ENCODE data around the gene SLC4A1AP.

The SLC4A1AP gene

DNA sequence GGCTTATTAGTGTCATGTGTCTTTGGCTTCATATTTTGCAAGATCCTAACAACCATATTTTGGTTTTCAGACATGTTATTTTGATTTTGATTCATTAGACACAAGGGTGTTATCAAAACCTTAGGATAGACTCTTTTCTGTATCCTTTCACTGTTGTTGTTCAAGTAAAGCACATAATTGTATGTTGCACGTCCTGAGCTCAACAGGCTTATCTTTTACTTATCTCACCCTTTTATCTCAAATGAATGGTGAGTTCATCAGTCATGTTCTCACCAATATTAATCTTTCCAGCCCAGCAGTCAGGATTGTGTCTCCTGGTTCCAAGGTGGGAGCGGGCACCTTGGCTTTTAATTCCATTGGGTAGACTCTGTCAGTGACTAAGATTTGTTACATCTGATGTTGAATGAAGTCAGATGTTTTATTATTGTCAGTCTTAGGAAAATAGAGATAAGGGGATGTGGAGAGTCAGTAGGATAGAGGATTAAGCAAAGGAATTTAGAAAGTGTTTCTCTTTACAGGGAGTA is 22.9 kb upstream of the SLC4A1AP start:
- no peak overlapping the region for H3K4me3 ChIP-seq (ENCODE audit: low read length)
- TF ChIP-seq, protein P1, sequence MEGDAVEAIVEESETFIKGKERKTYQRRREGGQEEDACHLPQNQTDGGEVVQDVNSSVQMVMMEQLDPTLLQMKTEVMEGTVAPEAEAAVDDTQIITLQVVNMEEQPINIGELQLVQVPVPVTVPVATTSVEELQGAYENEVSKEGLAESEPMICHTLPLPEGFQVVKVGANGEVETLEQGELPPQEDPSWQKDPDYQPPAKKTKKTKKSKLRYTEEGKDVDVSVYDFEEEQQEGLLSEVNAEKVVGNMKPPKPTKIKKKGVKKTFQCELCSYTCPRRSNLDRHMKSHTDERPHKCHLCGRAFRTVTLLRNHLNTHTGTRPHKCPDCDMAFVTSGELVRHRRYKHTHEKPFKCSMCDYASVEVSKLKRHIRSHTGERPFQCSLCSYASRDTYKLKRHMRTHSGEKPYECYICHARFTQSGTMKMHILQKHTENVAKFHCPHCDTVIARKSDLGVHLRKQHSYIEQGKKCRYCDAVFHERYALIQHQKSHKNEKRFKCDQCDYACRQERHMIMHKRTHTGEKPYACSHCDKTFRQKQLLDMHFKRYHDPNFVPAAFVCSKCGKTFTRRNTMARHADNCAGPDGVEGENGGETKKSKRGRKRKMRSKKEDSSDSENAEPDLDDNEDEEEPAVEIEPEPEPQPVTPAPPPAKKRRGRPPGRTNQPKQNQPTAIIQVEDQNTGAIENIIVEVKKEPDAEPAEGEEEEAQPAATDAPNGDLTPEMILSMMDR (IDR thresholded peaks at IDR 0.05; ENCODE audit: insufficient read depth, low read depth, low read length, missing control alignments): no peak
- no peak for DNase-seq (ENCODE audit: low read depth)

DNA sequence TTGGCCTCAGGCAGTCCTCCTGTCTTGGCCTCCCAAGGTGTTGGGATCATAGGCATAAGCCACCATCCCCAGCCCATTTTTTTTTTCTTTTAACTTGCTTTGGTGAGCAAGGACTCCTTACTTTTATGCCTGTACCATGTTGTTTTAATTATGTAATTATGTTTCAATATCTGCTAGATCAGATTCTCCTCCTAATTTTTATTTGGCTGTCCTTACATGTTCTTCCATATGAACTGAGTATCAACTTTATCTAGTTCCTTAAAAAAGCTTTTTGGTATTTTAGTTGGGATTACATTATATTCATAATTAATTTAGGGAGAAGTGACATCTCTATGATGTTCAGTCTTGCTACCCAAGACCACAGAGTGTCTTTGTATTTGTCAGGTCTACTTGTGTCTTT is 18.5 kb upstream of the SLC4A1AP start:
- TF ChIP-seq, protein P1 (IDR thresholded peaks at IDR 0.05; ENCODE audit: insufficient read depth, low read depth, low read length, missing control alignments): no peak
- no peak overlapping the region for H3K4me3 ChIP-seq (ENCODE audit: low read length)
- no peak for DNase-seq (ENCODE audit: low read depth)

DNA sequence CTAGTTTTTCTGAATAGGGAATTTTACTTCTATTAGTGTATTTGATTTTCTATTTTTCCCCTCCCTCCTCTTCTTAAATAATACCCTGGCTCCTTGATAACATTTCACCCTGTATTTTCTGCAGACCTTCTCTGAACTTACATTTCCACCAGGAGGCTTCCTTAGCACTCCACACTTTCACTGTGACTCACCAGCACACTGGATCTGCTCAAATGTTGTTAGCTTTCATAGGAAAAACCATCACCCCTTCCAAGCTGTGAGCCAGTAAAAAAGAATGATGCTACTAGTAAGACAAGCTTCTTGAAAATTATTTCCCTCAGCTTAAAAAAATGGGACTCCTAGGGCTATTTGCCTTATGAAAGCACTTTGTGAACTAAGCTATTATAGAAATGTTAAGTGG is 16.4 kb upstream of the SLC4A1AP start:
- DNase-seq (ENCODE audit: low read depth): no peak
- H3K4me3 ChIP-seq (ENCODE audit: low read length): no peak overlapping the region
- TF ChIP-seq, protein P1 (IDR thresholded peaks at IDR 0.05; ENCODE audit: insufficient read depth, low read depth, low read length, missing control alignments): no peak

DNA sequence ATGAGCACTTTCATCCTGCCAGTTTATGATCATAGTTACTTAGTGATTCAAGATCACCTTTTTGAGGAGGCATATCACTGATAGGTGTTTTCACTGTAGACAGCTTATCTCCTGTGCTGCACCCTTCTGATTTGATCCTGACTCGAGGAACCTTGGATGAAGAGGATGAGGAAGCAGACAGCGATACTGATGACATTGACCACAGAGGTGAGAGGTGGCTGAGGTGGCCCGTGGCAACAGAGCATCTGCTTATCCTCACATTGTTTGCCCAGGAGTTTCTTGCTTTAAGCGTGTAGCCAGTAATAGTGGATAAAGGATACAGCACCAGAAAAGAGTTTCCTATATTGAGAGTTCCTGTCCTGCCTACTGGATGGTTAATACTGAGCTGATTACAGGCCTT is 16.0 kb upstream of the SLC4A1AP start:
- no peak overlapping the region for H3K4me3 ChIP-seq (ENCODE audit: low read length)
- TF ChIP-seq, protein P1 (IDR thresholded peaks at IDR 0.05; ENCODE audit: insufficient read depth, low read depth, low read length, missing control alignments): no peak
- DNase-seq (ENCODE audit: low read depth): no peak

DNA sequence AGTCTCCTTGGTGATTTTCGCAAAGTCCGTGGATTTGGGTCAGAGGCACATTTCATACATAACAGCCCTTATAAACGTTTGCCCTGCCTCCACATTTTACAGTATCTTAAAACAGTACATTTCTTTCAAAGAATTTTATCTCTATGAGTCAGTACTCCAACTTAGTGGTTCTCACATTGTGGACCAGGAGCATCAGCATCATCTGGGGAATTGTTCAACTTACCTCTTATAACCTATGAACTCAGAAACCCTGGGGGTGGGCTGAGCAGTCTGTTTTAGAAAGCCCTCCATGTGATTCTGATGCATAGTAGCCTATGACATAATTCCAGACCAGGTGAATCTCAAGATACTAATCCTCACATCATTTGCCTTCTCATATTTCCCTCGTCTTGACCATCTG is 12.6 kb upstream of the SLC4A1AP start:
- no peak for DNase-seq (ENCODE audit: low read depth)
- TF ChIP-seq, protein P1 (IDR thresholded peaks at IDR 0.05; ENCODE audit: insufficient read depth, low read depth, low read length, missing control alignments): no peak
- no peak overlapping the region for H3K4me3 ChIP-seq (ENCODE audit: low read length)

DNA sequence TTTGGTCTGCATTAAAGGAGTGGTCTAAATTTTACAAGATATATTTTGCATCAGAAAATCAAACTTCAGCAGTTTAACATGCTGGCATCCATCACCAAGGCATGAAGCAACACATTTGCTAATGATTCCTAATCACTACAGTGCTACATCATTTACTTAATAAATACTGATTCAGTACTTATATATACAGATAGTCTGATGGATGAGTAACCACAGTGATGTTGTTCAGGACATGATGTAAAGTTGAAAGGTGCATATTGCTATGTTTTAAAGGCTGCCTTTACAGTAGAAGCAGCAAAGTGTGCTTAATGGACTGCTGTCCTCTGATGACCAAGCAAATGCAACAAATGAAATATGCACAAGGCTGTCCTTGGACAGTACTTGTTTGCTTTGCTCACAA is 11.3 kb upstream of the SLC4A1AP start:
- peak; percentile 43 for DNase-seq (ENCODE audit: low read depth)
- TF ChIP-seq, protein P1 (IDR thresholded peaks at IDR 0.05; ENCODE audit: insufficient read depth, low read depth, low read length, missing control alignments): no peak

DNA sequence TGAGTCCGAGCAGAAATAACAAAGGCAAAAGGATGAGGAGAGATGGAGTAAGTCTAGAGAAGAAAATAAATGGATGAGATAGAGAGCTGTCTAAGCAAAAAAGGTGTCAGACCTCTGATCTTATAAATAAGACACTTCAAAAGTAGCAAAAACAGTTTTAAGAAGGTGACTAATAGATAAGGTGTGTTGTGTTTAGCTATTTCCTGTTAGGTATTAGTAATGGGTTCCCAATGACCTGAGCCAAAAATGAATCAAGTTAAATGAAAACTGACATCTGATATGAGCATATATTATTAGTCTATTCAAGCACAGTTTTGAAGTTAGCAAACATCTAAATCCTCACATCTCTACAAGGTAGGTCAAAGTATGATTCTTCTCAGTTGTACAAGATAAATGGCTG is 10.9 kb upstream of the SLC4A1AP start:
- TF ChIP-seq, protein P1 (IDR thresholded peaks at IDR 0.05; ENCODE audit: insufficient read depth, low read depth, low read length, missing control alignments): no peak
- H3K4me3 ChIP-seq (ENCODE audit: low read length): no peak overlapping the region
- peak; percentile 71 for DNase-seq (ENCODE audit: low read depth)

More for the DNA sequence above, 11.3 kb upstream of the SLC4A1AP start:
- no peak overlapping the region for H3K4me3 ChIP-seq (ENCODE audit: low read length)

Measured in epithelial cell of esophagus (primary cell).